C4-2B (cell line): ENCODE measurements around the gene ETNK2.

Experiments used
- H3K27ac ChIP-seq: fragments of 450-650 bp; 2 replicates; pipeline ENCODE4 v1.5.1; 2017
- ZFX ChIP-seq: fragments of 450-650 bp; IDR thresholded peaks from 2 replicates; pipeline ENCODE4 v1.6.1; 2017
- TF ChIP-seq, protein P1 (sequence below): fragments of 450-650 bp; conservative IDR thresholded peaks from 2 replicates; pipeline ENCODE4 v1.5.1; 2017; ENCODE audit warnings: mild to moderate bottlenecking

Gene ETNK2

DNA sequence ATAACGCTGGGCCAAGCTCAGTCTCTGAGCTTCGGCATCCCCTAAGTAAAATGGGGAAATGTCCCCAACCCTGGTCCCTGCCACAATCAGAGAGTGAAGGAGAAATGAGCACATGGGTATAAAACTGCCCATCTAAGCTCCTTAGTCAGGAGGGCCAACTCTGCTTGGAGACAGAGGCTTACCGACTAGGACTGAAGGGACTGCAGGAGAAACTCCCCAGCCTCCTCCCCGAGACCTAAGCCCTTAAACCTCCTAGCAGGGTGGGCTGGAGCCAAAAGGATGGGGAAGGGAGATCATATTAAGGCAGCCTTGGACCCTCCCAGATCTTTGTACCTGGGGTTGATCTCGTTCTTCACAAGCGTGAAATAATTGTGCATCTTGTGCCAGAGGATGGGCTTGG, 5.5 kb downstream of the ETNK2 start:
- TF ChIP-seq, protein P1, sequence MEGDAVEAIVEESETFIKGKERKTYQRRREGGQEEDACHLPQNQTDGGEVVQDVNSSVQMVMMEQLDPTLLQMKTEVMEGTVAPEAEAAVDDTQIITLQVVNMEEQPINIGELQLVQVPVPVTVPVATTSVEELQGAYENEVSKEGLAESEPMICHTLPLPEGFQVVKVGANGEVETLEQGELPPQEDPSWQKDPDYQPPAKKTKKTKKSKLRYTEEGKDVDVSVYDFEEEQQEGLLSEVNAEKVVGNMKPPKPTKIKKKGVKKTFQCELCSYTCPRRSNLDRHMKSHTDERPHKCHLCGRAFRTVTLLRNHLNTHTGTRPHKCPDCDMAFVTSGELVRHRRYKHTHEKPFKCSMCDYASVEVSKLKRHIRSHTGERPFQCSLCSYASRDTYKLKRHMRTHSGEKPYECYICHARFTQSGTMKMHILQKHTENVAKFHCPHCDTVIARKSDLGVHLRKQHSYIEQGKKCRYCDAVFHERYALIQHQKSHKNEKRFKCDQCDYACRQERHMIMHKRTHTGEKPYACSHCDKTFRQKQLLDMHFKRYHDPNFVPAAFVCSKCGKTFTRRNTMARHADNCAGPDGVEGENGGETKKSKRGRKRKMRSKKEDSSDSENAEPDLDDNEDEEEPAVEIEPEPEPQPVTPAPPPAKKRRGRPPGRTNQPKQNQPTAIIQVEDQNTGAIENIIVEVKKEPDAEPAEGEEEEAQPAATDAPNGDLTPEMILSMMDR, result no peak
- no peak for TF ChIP-seq ZFX
- H3K27ac ChIP-seq, result no peak overlapping the region

DNA sequence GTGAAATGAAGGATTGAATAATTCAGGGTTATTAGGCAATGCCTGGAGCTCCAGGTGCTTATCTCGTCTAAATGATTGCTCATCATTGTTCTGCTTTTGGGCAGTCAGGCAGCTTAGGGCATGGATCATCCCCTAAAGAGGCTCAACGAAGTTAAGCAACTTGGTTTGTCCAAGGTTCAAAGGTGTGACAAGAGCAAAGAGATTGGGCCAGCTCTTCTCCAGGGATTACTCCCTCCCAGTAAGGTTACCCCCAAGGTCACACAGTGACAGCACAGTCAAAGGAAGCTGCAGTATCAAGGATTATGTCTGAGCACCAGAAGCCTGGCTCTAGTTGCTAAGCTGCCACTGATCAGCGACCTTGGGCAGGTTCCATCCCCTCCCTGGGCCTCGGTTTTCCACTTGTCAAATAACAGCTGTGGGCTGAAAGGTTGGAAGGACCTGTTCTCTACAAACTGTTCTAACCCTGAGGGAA, 6.8 kb downstream of the ETNK2 start:
- H3K27ac ChIP-seq, result no peak overlapping the region
- TF ChIP-seq, protein P1, result no peak
- TF ChIP-seq ZFX, result no peak

DNA sequence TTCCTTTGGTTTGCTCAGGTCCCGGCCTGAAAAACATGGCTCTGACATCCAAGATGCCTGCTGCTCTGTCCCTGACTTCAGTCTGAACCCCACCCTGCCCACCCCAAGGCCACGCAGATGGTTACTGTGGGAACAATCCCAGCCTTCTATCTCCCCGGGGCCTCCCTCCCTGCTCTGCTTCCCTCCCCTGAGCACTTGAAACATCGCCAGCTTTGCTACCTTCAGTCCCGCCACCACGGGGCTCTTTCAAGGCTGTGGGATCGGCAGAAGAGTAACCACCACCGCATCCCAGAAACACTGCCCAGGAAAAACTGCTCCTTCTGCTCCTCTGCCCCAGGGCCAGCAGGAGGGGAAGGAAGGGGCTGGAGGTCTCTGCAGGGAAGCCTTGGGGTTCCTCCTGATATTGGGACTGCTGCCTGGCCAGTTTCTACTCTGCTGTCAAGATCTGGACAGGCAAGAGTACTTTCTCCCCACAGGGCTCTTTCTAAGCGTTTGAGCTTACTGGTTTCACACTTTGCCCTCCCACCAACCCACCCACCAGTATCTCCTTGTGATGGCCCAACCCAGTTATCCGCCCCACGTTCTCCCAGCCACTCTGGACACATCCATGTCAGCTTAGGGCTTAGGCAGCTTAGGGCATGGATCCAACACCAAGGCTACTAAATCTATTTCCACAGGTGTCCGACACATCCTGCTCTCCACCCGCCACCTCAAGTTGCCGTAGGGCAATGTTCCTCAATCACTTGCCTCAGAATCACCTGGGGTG, 8.4 kb downstream of the ETNK2 start:
- TF ChIP-seq, protein P1, result no peak
- TF ChIP-seq ZFX, result no peak
- no peak overlapping the region for H3K27ac ChIP-seq

DNA sequence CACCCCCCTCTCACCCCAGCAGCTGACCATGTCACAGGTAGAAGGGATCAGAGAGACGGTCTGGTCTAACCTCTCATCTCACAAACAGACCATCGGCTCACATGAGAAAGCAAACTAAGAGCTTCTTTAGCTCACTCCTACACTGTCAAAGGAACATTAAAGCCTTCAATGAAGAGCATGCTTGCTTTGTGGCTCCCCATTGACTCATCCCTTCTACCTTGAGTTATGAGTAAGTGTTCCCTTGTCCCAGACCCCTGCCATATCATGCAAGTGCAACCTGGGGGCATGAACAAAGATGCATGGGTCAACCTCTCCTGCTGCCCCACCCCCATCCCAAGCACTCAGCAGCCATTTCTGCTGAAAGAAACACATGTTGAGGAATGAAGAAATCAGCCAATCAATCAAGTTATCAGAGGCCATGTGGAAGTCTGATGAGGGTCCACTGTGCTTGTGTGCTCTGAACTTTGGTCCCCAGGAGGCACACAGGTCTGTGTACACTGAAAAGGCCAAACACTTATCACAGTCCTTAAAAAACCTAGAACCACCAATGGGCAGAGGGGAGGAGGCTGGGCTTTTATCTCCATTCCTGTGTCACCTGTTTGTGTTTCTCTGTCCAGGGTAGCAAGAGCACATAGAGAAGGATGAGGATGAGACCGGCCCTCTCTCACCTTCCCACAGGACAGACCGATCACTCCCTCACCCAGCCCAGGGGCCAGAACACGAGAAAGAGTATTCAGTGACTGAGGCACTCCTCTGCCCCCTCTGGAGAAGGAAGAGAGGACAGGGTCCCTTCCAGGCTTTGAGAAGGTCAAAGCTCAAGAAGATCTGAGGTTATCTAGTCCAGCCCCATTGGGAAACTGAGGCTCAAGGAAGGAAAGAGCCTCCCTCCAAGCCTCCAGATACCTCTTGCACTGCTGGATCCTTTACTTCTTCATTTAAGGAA, 9.5 kb downstream of the ETNK2 start:
- no peak for TF ChIP-seq ZFX
- TF ChIP-seq, protein P1, result no peak
- no peak overlapping the region for H3K27ac ChIP-seq

DNA sequence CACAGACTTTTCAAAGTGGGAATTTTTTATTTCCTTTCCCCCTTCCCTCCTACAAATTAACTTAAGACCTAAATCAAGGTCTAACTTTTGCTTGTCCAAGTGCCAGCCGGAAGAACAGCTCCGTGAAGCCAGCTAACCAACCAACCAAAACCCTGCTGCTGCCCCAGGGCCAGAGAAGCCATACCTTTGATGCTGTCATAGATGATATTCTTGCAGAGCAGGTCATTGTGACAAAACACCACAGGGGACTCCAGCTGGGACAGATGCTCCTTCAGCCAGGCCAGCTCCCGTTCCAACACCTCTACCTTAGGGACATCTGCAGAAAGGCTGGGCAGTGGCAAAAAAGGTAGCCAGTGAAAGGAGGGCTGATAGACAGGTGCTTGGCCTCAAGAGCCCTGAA, 10.7 kb downstream of the ETNK2 start:
- H3K27ac ChIP-seq, result no peak overlapping the region
- TF ChIP-seq ZFX, result no peak
- TF ChIP-seq, protein P1, result no peak

DNA sequence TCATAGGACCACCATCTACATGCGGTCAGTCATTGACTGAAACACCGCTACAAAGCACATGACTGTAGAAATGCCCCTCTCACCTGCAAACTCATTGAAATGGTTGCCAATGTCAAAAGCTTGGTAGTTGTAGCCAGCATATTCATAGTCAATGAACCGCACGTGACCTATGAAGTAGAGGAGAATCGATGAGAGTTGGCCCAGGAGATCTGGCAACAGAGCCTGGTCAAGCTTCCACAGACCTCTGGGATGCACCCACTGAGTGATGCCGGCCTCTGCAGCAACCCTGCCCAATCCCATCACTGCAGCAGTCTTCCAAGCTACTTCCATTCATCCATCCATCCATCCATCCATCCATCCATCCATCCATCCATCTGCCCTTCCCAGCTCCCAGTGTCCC, 11.9 kb downstream of the ETNK2 start:
- TF ChIP-seq ZFX, result no peak
- TF ChIP-seq, protein P1, result no peak

DNA sequence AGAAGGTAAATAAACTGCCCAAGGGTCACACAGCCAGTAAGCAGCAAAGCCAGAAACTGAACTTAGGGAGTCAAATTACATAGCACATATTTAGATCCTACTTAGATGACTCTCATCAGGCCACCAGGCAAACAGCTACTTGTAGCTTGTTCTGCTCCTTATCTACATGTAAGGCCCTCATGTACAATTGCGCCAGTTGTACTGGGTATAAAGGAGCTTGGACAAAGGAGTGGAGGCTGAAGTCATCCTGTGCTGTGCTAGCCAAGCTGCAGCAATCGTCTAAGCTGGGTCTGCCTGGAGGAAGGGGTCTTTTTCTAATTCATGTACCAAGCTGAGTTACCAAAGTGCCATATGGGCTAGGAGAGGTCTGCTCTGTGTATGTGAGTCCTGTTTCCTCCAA, 12.8 kb downstream of the ETNK2 start:
- no peak overlapping the region for H3K27ac ChIP-seq
- TF ChIP-seq, protein P1, result no peak
- TF ChIP-seq ZFX, result no peak

More for the DNA sequence above, 11.9 kb downstream of the ETNK2 start:
- no peak overlapping the region for H3K27ac ChIP-seq
